Lower leg skin (tissue), 4 donors: ENCODE measurements around the gene MRPL54. TPM values are rescaled to one million over a fixed set of nuclear protein-coding genes. Genes with fewer than 3 reads are reported as not detected.

Experiments used
- DNase-seq, 2 donors: peaks; one replicate each; pipeline ENCODE4 v3.0.0-alpha.2; 2019; ENCODE audit warnings: low spot score in 2 of 2
- H3K4me3 ChIP-seq: fragments of 200-600 bp; sonication (generic); 2 replicates; pipeline ENCODE4 v1.5.1; 2017; ENCODE audit warnings: mild to moderate bottlenecking, low read depth; ENCODE audit not compliant: poor library complexity, severe bottlenecking
- POLR2A ChIP-seq, 2 donors: fragments of 450-650 bp; IDR thresholded peaks; one replicate each; pipeline ENCODE4 v1.6.1; 2016 to 2017; ENCODE audit warnings: antibody characterized with exemption in 2 of 2, mild to moderate bottlenecking in 1 of 2, moderate library complexity in 1 of 2
- WGBS, 2 donors: methylation state at CpG; one replicate each; pipeline ENCODE4 v1.1.5; 2018; 5-methylcytosine and 5-hydroxymethylcytosine counted together
- intact Hi-C: fragments of 100-400 bp; cut with DNase I; formaldehyde crosslinking; loops from one replicate; pipeline ENCODE4 v1.15.0; 2023; ENCODE audit warnings: low total_unique reads
- total RNA-seq, 4 donors: library from RNA; depleted of rRNA; stranded (reverse); fragments of >200 nt; gene quantifications; one replicate each; pipeline ENCODE4 v1.1.0, GENCODE V29; 2016
- TF ChIP-seq, protein P1 (sequence below), 3 donors: fragments of 450-650 bp; IDR thresholded peaks; one replicate each; pipeline ENCODE4 v1.5.1; 2016; ENCODE audit warnings: antibody characterized with exemption in 3 of 3, mild to moderate bottlenecking in 3 of 3, moderate library complexity in 2 of 3

Gene MRPL54
- total RNA-seq, 4 donors from 2014 or later = 45.0 to 72.8 (median 53.9) TPM

DNA sequence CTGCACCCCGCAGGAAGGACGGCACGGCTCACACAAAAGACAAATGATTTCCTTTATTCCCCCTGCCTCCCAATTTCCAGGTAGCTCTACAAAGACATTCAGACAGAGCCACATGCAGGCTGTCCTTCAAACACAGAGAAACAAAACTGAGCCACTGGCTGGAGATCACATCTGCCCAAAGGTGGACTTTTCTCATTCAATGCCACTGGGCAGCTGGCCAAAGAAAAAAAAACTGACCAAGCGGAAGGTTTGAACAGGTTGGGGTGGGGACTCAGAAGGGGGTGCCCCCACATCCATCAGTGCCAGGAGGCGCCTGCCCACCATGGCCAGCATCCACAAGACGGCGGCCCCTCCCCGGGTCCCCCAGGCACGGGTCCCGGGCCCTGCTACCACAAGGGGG, 41.5 kb downstream of the MRPL54 start:
- TF ChIP-seq, protein P1, sequence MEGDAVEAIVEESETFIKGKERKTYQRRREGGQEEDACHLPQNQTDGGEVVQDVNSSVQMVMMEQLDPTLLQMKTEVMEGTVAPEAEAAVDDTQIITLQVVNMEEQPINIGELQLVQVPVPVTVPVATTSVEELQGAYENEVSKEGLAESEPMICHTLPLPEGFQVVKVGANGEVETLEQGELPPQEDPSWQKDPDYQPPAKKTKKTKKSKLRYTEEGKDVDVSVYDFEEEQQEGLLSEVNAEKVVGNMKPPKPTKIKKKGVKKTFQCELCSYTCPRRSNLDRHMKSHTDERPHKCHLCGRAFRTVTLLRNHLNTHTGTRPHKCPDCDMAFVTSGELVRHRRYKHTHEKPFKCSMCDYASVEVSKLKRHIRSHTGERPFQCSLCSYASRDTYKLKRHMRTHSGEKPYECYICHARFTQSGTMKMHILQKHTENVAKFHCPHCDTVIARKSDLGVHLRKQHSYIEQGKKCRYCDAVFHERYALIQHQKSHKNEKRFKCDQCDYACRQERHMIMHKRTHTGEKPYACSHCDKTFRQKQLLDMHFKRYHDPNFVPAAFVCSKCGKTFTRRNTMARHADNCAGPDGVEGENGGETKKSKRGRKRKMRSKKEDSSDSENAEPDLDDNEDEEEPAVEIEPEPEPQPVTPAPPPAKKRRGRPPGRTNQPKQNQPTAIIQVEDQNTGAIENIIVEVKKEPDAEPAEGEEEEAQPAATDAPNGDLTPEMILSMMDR (IDR thresholded peaks at IDR 0.05) = no peak
- TF ChIP-seq POLR2A (IDR thresholded peaks at IDR 0.05) = no peak
- 70 to 75% methylated on average over 6 to 9 of the region's 10 CpGs for WGBS, 2 donors
- H3K4me3 ChIP-seq = no peak overlapping the region
- intact Hi-C loops = no loop called here
- DNase-seq = no peak

- no peak overlapping the region for H3K4me3 ChIP-seq
- TF ChIP-seq, protein P1 (IDR thresholded peaks at IDR 0.05) = no peak
- no peak for TF ChIP-seq POLR2A (IDR thresholded peaks at IDR 0.05)
- DNase-seq = no peak
- WGBS, 2 donors = 65 to 80% methylated on average over 2 to 10 of the region's 13 CpGs
- intact Hi-C loops = no loop called here
Observed at GRCh38 chr19:3804429-3804828, 41.9 kb downstream of the MRPL54 start.

DNA sequence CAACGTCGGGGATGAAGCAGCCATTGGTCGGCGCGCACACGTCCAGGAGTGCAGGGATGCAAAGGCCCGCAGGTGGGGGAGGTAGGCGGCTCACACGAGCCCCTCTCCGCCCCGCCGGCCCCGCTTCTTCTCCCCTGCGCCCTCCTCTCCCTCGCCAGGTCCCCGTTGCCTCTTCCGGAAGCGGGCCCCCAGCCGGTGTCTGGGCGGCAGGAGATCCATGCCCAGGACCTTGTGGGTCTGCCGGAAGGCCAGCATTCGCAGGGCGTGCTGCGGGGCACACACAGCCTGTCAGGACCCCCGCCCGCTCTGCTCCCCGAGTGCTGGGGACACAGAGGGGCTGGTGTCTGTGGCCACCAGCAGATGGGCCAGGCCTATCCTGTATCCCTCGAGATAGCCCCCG, 43.4 kb downstream of the MRPL54 start:
- TF ChIP-seq, protein P1 (IDR thresholded peaks at IDR 0.05) = no peak
- TF ChIP-seq POLR2A (IDR thresholded peaks at IDR 0.05) = no peak
- intact Hi-C loops = no loop called here
- no peak for DNase-seq
- WGBS, 2 donors = 86 to 91% methylated on average over 29 of the region's 29 CpGs
- no peak overlapping the region for H3K4me3 ChIP-seq

GRCh38 chr19:3807131-3807480, 44.6 kb downstream of the MRPL54 start:
- WGBS, 2 donors = 77 to 80% methylated on average over 19 of the region's 19 CpGs
- no peak overlapping the region for H3K4me3 ChIP-seq
- DNase-seq = no peak
- intact Hi-C loops = no loop called here
- TF ChIP-seq, protein P1 (IDR thresholded peaks at IDR 0.05) = no peak
- TF ChIP-seq POLR2A (IDR thresholded peaks at IDR 0.05) = no peak

- no peak for DNase-seq
- no peak for TF ChIP-seq POLR2A (IDR thresholded peaks at IDR 0.05)
- TF ChIP-seq, protein P1 (IDR thresholded peaks at IDR 0.05) = no peak
- no peak overlapping the region for H3K4me3 ChIP-seq
- intact Hi-C loops = no loop called here
- 92 to 93% methylated on average over 25 to 35 of the region's 35 CpGs for WGBS, 2 donors
Observed at GRCh38 chr19:3807574-3808354, 45.3 kb downstream of the MRPL54 start.
